HepG2 (cell line): Measurements from ENCODE around the gene TLR9. TPM values are rescaled to one million over a fixed set of nuclear protein-coding genes. Genes with fewer than 3 reads are reported as not detected.

ENCODE experiments used
- ETV6 ChIP-seq: sonication (generic); formaldehyde crosslinking; conservative IDR thresholded peaks from 2 replicates; pipeline ENCODE4 v1.4.0; 2020; ENCODE audit warnings: missing genetic modification reagents
- FOSL1 ChIP-seq: sonication (generic); formaldehyde crosslinking; IDR thresholded peaks from 2 replicates; pipeline ENCODE4 v1.9.0; 2021; ENCODE audit warnings: missing genetic modification reagents, borderline replicate concordance
- GTF3A ChIP-seq: sonication (generic); formaldehyde crosslinking; conservative IDR thresholded peaks from 2 replicates; pipeline ENCODE4 v1.4.0; 2020; ENCODE audit warnings: mild to moderate bottlenecking, missing genetic modification reagents
- HES4 ChIP-seq: sonication (generic); formaldehyde crosslinking; IDR thresholded peaks from 2 replicates; pipeline ENCODE4 v1.9.0; 2021; ENCODE audit warnings: mild to moderate bottlenecking, missing genetic modification reagents, borderline replicate concordance
- NCOA2 ChIP-seq: sonication (generic); formaldehyde crosslinking; IDR thresholded peaks from 2 replicates; pipeline ENCODE4 v1.8.0; 2022; ENCODE audit warnings: inconsistent platforms
- NR2C2 ChIP-seq: sonication (generic); formaldehyde crosslinking; IDR thresholded peaks from 2 replicates; pipeline ENCODE4 v1.4.0; 2020; ENCODE audit warnings: missing genetic modification reagents, mild to moderate bottlenecking, moderate library complexity, borderline replicate concordance
- PHB2 ChIP-seq: fragments of 450-650 bp; IDR thresholded peaks from 2 replicates; pipeline ENCODE4 v1.6.1; 2018; ENCODE audit not compliant: partially characterized antibody
- PHF20 ChIP-seq: sonication (generic); formaldehyde crosslinking; IDR thresholded peaks from 2 replicates; pipeline ENCODE4 v1.5.0; 2020; ENCODE audit warnings: mild to moderate bottlenecking, missing genetic modification reagents
- RCOR2 ChIP-seq: IDR thresholded peaks from 2 replicates; pipeline ENCODE4 v1.6.1; 2016; ENCODE audit warnings: missing biosample characterization, missing genetic modification reagents
- SRSF1 ChIP-seq: fragments of 200-400 bp; formaldehyde crosslinking; optimal IDR thresholded peaks from 2 replicates; pipeline ENCODE3; 2017; ENCODE audit warnings: mild to moderate bottlenecking, low read depth, low read length, moderate library complexity
- ZFP82 ChIP-seq: sonication (generic); formaldehyde crosslinking; IDR thresholded peaks from 2 replicates; pipeline ENCODE4 v1.5.1; 2020; ENCODE audit warnings: mild to moderate bottlenecking, missing genetic modification reagents, borderline replicate concordance
- ZNF331 ChIP-seq: sonication (generic); formaldehyde crosslinking; IDR thresholded peaks from 2 replicates; pipeline ENCODE4 v1.4.0; 2020; ENCODE audit warnings: missing genetic modification reagents
- ZNF563 ChIP-seq: sonication (generic); formaldehyde crosslinking; IDR thresholded peaks from 2 replicates; pipeline ENCODE4 v1.8.0; 2022; ENCODE audit warnings: mild to moderate bottlenecking, moderate library complexity, missing genetic modification reagents
- ZNF607 ChIP-seq: sonication (generic); formaldehyde crosslinking; IDR thresholded peaks from 2 replicates; pipeline ENCODE4 v1.5.1; 2020; ENCODE audit warnings: missing genetic modification reagents, mild to moderate bottlenecking, borderline replicate concordance
- ZNF713 ChIP-seq: sonication (generic); formaldehyde crosslinking; IDR thresholded peaks from 2 replicates; pipeline ENCODE4 v1.4.0; 2020; ENCODE audit warnings: mild to moderate bottlenecking, missing genetic modification reagents
- ZNF737 ChIP-seq: sonication (generic); formaldehyde crosslinking; IDR thresholded peaks from 2 replicates; pipeline ENCODE4 v1.5.0; 2020; ENCODE audit warnings: missing genetic modification reagents, mild to moderate bottlenecking, borderline replicate concordance
- ZNF782 ChIP-seq: sonication (generic); formaldehyde crosslinking; IDR thresholded peaks from 2 replicates; pipeline ENCODE4 v1.4.0; 2020; ENCODE audit warnings: missing genetic modification reagents, mild to moderate bottlenecking, borderline replicate concordance
- ZZZ3 ChIP-seq: sonication (generic); formaldehyde crosslinking; IDR thresholded peaks from 2 replicates; pipeline ENCODE4 v1.4.0; 2020; ENCODE audit warnings: missing genetic modification reagents, mild to moderate bottlenecking, borderline replicate concordance
- polyA plus RNA-seq, 8 experiments: library from polyadenylated mRNA; depleted of rRNA in 3 of 8; stranded (reverse) in 7 of 8; unstranded in 1 of 8; fragments of >200 nt; fragmentation: Illumina TruSeq in 4 of 8; extraction: Trizol in 4 of 8; gene quantifications; 2 replicates each; pipeline versions ENCODE4 v1.2.1 to v1.2.3, GENCODE V29; 2011 to 2016; ENCODE audit warnings: low read depth in 4 of 8, missing spikeins in 1 of 8, mixed read lengths in 1 of 8; ENCODE audit not compliant: insufficient read depth in 1 of 8
- total RNA-seq, 5 experiments: library from RNA; depleted of rRNA; stranded (reverse); fragments of >200 nt; fragmentation: Illumina TruSeq; extraction: Trizol; gene quantifications; 2 replicates each; pipeline ENCODE4 v1.2.3, GENCODE V29; 2016; ENCODE audit warnings: low read depth in 1 of 5
- TF ChIP-seq, protein P1 (sequence below): sonication (generic); formaldehyde crosslinking; IDR thresholded peaks from 2 replicates; pipeline ENCODE4 v1.9.0; 2022; ENCODE audit warnings: low read depth, missing genetic modification reagents
- TF ChIP-seq, protein P2 (sequence below): IDR thresholded peaks from 2 replicates; pipeline ENCODE4 v1.6.1; 2012; ENCODE audit warnings: low read length, improper control_type of control experiment
- TF ChIP-seq, protein P3 (sequence below): sonication (generic); formaldehyde crosslinking; IDR thresholded peaks from 2 replicates; pipeline ENCODE4 v1.8.0; 2022; ENCODE audit warnings: missing genetic modification reagents, low read depth, mild to moderate bottlenecking, borderline replicate concordance
- TF ChIP-seq, protein P4 (sequence below): sonication (generic); formaldehyde crosslinking; IDR thresholded peaks from 2 replicates; pipeline ENCODE4 v1.4.0; 2020; ENCODE audit warnings: missing genetic modification reagents
- TF ChIP-seq, protein P5 (sequence below): sonication (generic); formaldehyde crosslinking; IDR thresholded peaks from 2 replicates; pipeline ENCODE4 v1.8.1; 2022; ENCODE audit warnings: mild to moderate bottlenecking, missing genetic modification reagents

The TLR9 gene
- total and polyA plus RNA-seq, 2 of the 13 experiments (the other 11 are each of a cell fraction or from before 2014, with no cell fraction given) = not detected

DNA sequence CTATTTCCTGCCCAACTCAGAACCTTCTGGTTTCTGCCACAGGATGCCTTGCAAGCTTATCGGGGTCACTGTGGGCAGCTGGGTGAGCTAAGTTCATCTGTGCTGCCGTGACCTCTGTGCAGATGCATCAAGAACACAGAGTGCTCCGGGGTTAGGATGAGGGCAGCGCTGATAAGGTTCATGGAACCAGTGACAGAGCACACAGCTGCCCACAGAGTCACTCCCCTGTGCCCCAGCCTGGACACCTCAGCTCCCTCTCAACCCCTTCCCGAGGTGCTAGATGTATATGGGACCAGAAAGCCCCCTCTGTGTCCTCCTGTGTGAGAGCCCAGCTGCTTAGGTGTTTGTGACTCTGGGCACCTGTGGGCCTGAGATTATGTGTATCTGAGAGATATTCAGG lies 43.2 kb downstream of the TLR9 start (continued):
- no peak for TF ChIP-seq FOSL1
- TF ChIP-seq ETV6 = no peak
- TF ChIP-seq ZNF782 (CRISPR knock-in tag) = 0 out of 2 replicates have a peak, but pooled peaks have one; percentile 31
- TF ChIP-seq ZNF737 (CRISPR knock-in tag) = no peak
- TF ChIP-seq PHB2 = no peak
- no peak for TF ChIP-seq ZZZ3 (CRISPR knock-in tag)
- TF ChIP-seq, protein P1, sequence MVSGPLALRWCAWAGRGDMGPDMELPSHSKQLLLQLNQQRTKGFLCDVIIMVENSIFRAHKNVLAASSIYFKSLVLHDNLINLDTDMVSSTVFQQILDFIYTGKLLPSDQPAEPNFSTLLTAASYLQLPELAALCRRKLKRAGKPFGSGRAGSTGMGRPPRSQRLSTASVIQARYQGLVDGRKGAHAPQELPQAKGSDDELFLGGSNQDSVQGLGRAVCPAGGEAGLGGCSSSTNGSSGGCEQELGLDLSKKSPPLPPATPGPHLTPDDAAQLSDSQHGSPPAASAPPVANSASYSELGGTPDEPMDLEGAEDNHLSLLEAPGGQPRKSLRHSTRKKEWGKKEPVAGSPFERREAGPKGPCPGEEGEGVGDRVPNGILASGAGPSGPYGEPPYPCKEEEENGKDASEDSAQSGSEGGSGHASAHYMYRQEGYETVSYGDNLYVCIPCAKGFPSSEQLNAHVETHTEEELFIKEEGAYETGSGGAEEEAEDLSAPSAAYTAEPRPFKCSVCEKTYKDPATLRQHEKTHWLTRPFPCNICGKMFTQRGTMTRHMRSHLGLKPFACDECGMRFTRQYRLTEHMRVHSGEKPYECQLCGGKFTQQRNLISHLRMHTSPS = peak; percentile 63; the same call in 1 of the 2 replicates
- TF ChIP-seq GTF3A (CRISPR knock-in tag) = no peak
- no peak for TF ChIP-seq HES4 (CRISPR knock-in tag)
- TF ChIP-seq, protein P2, sequence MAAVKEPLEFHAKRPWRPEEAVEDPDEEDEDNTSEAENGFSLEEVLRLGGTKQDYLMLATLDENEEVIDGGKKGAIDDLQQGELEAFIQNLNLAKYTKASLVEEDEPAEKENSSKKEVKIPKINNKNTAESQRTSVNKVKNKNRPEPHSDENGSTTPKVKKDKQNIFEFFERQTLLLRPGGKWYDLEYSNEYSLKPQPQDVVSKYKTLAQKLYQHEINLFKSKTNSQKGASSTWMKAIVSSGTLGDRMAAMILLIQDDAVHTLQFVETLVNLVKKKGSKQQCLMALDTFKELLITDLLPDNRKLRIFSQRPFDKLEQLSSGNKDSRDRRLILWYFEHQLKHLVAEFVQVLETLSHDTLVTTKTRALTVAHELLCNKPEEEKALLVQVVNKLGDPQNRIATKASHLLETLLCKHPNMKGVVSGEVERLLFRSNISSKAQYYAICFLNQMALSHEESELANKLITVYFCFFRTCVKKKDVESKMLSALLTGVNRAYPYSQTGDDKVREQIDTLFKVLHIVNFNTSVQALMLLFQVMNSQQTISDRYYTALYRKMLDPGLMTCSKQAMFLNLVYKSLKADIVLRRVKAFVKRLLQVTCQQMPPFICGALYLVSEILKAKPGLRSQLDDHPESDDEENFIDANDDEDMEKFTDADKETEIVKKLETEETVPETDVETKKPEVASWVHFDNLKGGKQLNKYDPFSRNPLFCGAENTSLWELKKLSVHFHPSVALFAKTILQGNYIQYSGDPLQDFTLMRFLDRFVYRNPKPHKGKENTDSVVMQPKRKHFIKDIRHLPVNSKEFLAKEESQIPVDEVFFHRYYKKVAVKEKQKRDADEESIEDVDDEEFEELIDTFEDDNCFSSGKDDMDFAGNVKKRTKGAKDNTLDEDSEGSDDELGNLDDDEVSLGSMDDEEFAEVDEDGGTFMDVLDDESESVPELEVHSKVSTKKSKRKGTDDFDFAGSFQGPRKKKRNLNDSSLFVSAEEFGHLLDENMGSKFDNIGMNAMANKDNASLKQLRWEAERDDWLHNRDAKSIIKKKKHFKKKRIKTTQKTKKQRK = no peak
- no peak for TF ChIP-seq RCOR2
- TF ChIP-seq, protein P3, sequence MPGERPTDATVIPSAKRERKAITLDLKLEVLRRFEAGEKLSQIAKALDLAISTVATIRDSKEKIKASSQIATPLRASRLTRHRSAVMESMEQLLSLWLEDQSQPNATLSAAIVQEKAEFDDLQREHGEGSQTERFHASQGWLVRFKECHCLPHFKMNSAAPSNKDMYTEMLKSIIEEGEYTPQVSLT = no peak
- no peak for TF ChIP-seq ZNF607 (CRISPR knock-in tag)
- TF ChIP-seq NR2C2 = peak; percentile 72; the same call in 1 of the 2 replicates
- TF ChIP-seq, protein P4, sequence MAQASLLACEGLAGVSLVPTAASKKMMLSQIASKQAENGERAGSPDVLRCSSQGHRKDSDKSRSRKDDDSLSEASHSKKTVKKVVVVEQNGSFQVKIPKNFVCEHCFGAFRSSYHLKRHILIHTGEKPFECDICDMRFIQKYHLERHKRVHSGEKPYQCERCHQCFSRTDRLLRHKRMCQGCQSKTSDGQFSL (CRISPR knock-in tag) = no peak
- no peak for TF ChIP-seq PHF20 (CRISPR knock-in tag)
- TF ChIP-seq NCOA2 (CRISPR knock-in tag) = 0 out of 2 replicates have a peak, but pooled peaks have one; percentile 18
- TF ChIP-seq ZNF563 (CRISPR knock-in tag) = no peak
- TF ChIP-seq, protein P5, sequence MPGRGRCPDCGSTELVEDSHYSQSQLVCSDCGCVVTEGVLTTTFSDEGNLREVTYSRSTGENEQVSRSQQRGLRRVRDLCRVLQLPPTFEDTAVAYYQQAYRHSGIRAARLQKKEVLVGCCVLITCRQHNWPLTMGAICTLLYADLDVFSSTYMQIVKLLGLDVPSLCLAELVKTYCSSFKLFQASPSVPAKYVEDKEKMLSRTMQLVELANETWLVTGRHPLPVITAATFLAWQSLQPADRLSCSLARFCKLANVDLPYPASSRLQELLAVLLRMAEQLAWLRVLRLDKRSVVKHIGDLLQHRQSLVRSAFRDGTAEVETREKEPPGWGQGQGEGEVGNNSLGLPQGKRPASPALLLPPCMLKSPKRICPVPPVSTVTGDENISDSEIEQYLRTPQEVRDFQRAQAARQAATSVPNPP = no peak
- TF ChIP-seq ZNF331 (CRISPR knock-in tag) = peak; percentile 21; the same call in 1 of the 2 replicates
- TF ChIP-seq ZFP82 (CRISPR knock-in tag) = no peak
- TF ChIP-seq SRSF1 = no peak
- no peak for TF ChIP-seq ZNF713
